Upper lobe of left lung (tissue), 6 donors: ENCODE measurements around the gene MASTL. TPM values are rescaled to one million over a fixed set of nuclear protein-coding genes. Genes with fewer than 3 reads are reported as not detected.
"Not testable (repeated sequence)": the region's sequence is repeated elsewhere in the genome, so short reads cannot be mapped to it uniquely, and the experiment has no call there.

Experiments
- ATAC-seq, 2 donors: fragments of 200-7000 bp; cut with Tn5 transposase; one replicate each; pipeline ENCODE4 v1.9.1; 2022; ENCODE audit warnings: mild to moderate bottlenecking in 2 of 2, moderate library complexity in 2 of 2; ENCODE audit not compliant: low FRiP score in 2 of 2
- DNase-seq, 2 donors: peaks; one replicate each; pipeline ENCODE4 v3.0.0-alpha.2; 2019 to 2020
- H3K27ac ChIP-seq, 4 donors: fragments of 200-600 bp; sonication (generic); one replicate each; pipeline ENCODE4 v1.5.1; 2016 to 2019
- H3K27me3 ChIP-seq, 4 donors: fragments of 200-600 bp; sonication (generic); one replicate each; pipeline ENCODE4 v1.5.1; 2017 to 2019
- H3K36me3 ChIP-seq, 4 donors: fragments of 200-600 bp; sonication (generic); one replicate each; pipeline ENCODE4 v1.5.1; 2016 to 2019
- H3K4me1 ChIP-seq, 4 donors: fragments of 200-600 bp; sonication (generic); one replicate each; pipeline ENCODE4 v1.5.1; 2018 to 2019
- H3K4me3 ChIP-seq, 4 donors: fragments of 200-600 bp; sonication (generic); one replicate each; pipeline ENCODE4 v1.5.1; 2017 to 2019; ENCODE audit warnings: mild to moderate bottlenecking in 2 of 4, moderate library complexity in 1 of 4
- H3K9me3 ChIP-seq, 4 donors: fragments of 200-600 bp; sonication (generic); one replicate each; pipeline ENCODE4 v1.5.1; 2018 to 2019
- CTCF ChIP-seq, 6 experiments: fragments of 450-650 bp in 4 of 6; fragments of 200-600 bp in 2 of 6; sonication (generic) in 2 of 6; IDR thresholded peaks; one replicate each; pipeline ENCODE4 v1.5.1; 2016 to 2019; ENCODE audit warnings: antibody characterized with exemption in 6 of 6
- EP300 ChIP-seq, 4 donors: sonication (generic); formaldehyde crosslinking; IDR thresholded peaks; one replicate each; pipeline ENCODE4 v1.5.1; 2017; ENCODE audit warnings: antibody characterized with exemption in 4 of 4, control low read depth in 2 of 4
- POLR2A ChIP-seq, 4 donors: fragments of 450-650 bp; IDR thresholded peaks; one replicate each; pipeline ENCODE4 v1.5.1; 2016 to 2017; ENCODE audit warnings: antibody characterized with exemption in 4 of 4, mild to moderate bottlenecking in 2 of 4
- POLR2AphosphoS5 ChIP-seq, 2 donors: sonication (generic); formaldehyde crosslinking; IDR thresholded peaks; one replicate each; pipeline ENCODE4 v1.5.1; 2017; ENCODE audit warnings: antibody characterized with exemption in 2 of 2
- WGBS, 2 donors: methylation state at CpG; one replicate each; pipeline ENCODE4 v1.1.5; 2017 to 2018; 5-methylcytosine and 5-hydroxymethylcytosine counted together
- total RNA-seq, 6 donors: library from RNA; depleted of rRNA in 4 of 6; stranded (reverse); fragments of >200 nt in 4 of 6; gene quantifications; one replicate each; pipeline versions ENCODE4 v1.1.0 to v1.2.1, GENCODE V29; 2016 to 2021
- donor health status: DM: no; HTN: no; CAD: no; lungs with moderate emphysema.
- donor health status: DM: no; HTN: yes; CAD: no; lungs with severe emphysema.

The MASTL gene
- total RNA-seq, 6 donors from 2014 or later, result 5.7 to 19.9 (median 7.5) TPM

- WGBS, 2 donors, result 0 to 1% methylated on average over 15 to 18 of the region's 18 CpGs
- Histone ChIP-seq H3K9me3 (no peaks in the 10 kb centered on the region), H3K27ac (peak overlapping the region; percentile 97 to 100 (median 100)), H3K4me1 (peaks cover 22 to 37% (median 26%) of the 10 kb centered on the region in 4 donors), H3K27me3 (no peaks in the 10 kb centered on the region), H3K4me3 (peak overlapping the region; percentile 62 to 85 (median 80)), H3K36me3 (peaks cover 0 to 9% (median 1%) of the 10 kb centered on the region in 4 donors)
- no peak for ATAC-seq
- DNase-seq, result no peak
- TF ChIP-seq EP300 (IDR thresholded peaks at IDR 0.05) (no peak), POLR2A (IDR thresholded peaks at IDR 0.05) (no peak), CTCF (IDR thresholded peaks at IDR 0.05) (no peak), POLR2AphosphoS5 (IDR thresholded peaks at IDR 0.05) (no peak)
Measured at GRCh38 chr10:27153845-27154193, 1.3 kb upstream of the MASTL start.

GRCh38 chr10:27156566-27156965, 1.4 kb downstream of the MASTL start:
- not testable (repeated sequence) for DNase-seq, ATAC-seq, H3K9me3 ChIP-seq, H3K27me3 ChIP-seq
- Histone ChIP-seq H3K36me3 (peaks cover 4 to 21% (median 13%) of the 10 kb centered on the region in 4 donors), H3K4me3 (peak overlapping the region in 3 of 4 donors; percentile 62 to 85 (median 84)), H3K27ac (peak overlapping the region; percentile 97 to 100 (median 100)), H3K4me1 (peaks cover 18 to 32% (median 23%) of the 10 kb centered on the region in 4 donors)
- WGBS, 2 donors, result 80 to 87% methylated on average over 17 of the region's 17 CpGs

- no peak for DNase-seq
- peaks cover 15 to 27% (median 23%) of the 10 kb centered on the region in 4 donors for H3K4me1 ChIP-seq
- no peaks in the 10 kb centered on the region for H3K9me3 ChIP-seq
- H3K27me3 ChIP-seq, result no peaks in the 10 kb centered on the region
- TF ChIP-seq POLR2A (IDR thresholded peaks at IDR 0.05), result no peak
- TF ChIP-seq POLR2AphosphoS5 (IDR thresholded peaks at IDR 0.05), result no peak
- TF ChIP-seq EP300 (IDR thresholded peaks at IDR 0.05), result no peak
- TF ChIP-seq CTCF (IDR thresholded peaks at IDR 0.05), result no peak
- H3K4me3 ChIP-seq, result no peak overlapping the region
- H3K36me3 ChIP-seq, result peaks cover 4 to 26% (median 16%) of the 10 kb centered on the region in 4 donors
- ATAC-seq, result no peak
- H3K27ac ChIP-seq, result no peak overlapping the region
- WGBS, 2 donors, result 73 to 88% methylated on average over 2 of the region's 2 CpGs
Measured at GRCh38 chr10:27157150-27157549, 2.0 kb downstream of the MASTL start.

- no peak for DNase-seq
- no peak for ATAC-seq
- no peaks in the 10 kb centered on the region for H3K27me3 ChIP-seq
- peaks cover 3 to 18% (median 12%) of the 10 kb centered on the region in 4 donors for H3K4me1 ChIP-seq
- peaks cover 4 to 35% (median 20%) of the 10 kb centered on the region in 4 donors for H3K36me3 ChIP-seq
- no peaks in the 10 kb centered on the region for H3K9me3 ChIP-seq
- H3K4me3 ChIP-seq, result no peak overlapping the region
- H3K27ac ChIP-seq, result no peak overlapping the region
- no peak for TF ChIP-seq POLR2A (IDR thresholded peaks at IDR 0.05)
- TF ChIP-seq POLR2AphosphoS5 (IDR thresholded peaks at IDR 0.05), result no peak
- TF ChIP-seq EP300 (IDR thresholded peaks at IDR 0.05), result no peak
- TF ChIP-seq CTCF (IDR thresholded peaks at IDR 0.05), result no peak
Measured at GRCh38 chr10:27158421-27158820, 3.3 kb downstream of the MASTL start.

GRCh38 chr10:27169849-27170248, 14.7 kb downstream of the MASTL start:
- Histone ChIP-seq H3K27me3 (no peaks in the 10 kb centered on the region), H3K4me1 (no peaks in the 10 kb centered on the region), H3K4me3 (no peak overlapping the region), H3K9me3 (no peaks in the 10 kb centered on the region), H3K27ac (no peak overlapping the region), H3K36me3 (peaks cover 5 to 44% (median 20%) of the 10 kb centered on the region in 4 donors)
- WGBS, 2 donors, result 94 to 96% methylated on average over 4 of the region's 4 CpGs
- ATAC-seq, result no peak
- TF ChIP-seq POLR2AphosphoS5 (IDR thresholded peaks at IDR 0.05), result no peak
- no peak for TF ChIP-seq CTCF (IDR thresholded peaks at IDR 0.05)
- no peak for TF ChIP-seq POLR2A (IDR thresholded peaks at IDR 0.05)
- no peak for TF ChIP-seq EP300 (IDR thresholded peaks at IDR 0.05)
- DNase-seq, result no peak
